Neural cell (in vitro differentiated cells): Measurements from ENCODE around the gene CLIP3. TPM values are rescaled to one million over a fixed set of nuclear protein-coding genes. Genes with fewer than 3 reads are reported as not detected.

Source experiments
- H2AFZ ChIP-seq: fragments of 200-600, 300-800 bp; sonication (generic), shearing (Covaris generic); 2 replicates; pipeline ENCODE4 v1.6.0; 2014; ENCODE audit warnings: low read depth, mild to moderate bottlenecking, antibody characterized with exemption, low read length, moderate library complexity
- H3F3A ChIP-seq: fragments of 200-600 bp; shearing (Covaris generic); 2 replicates; pipeline ENCODE4 v1.6.1; 2016; ENCODE audit warnings: mild to moderate bottlenecking, moderate library complexity, mixed read lengths, antibody characterized with exemption, low read length; ENCODE audit not compliant: insufficient read depth, poor library complexity, severe bottlenecking
- H3K27ac ChIP-seq: fragments of 200-600, 300-800 bp; sonication (generic), shearing (Covaris generic); 2 replicates; pipeline ENCODE4 v1.5.1; 2014; ENCODE audit warnings: mild to moderate bottlenecking, low read length, moderate library complexity
- H3K27me3 ChIP-seq: fragments of 300-800, 200-600 bp; sonication (generic), shearing (Covaris generic); 2 replicates; pipeline ENCODE4 v1.6.0; 2014; ENCODE audit warnings: mild to moderate bottlenecking, low read depth, low read length, moderate library complexity; ENCODE audit not compliant: insufficient read depth
- H3K36me3 ChIP-seq: fragments of 300-800, 200-600 bp; sonication (generic), shearing (Covaris generic); 2 replicates; pipeline ENCODE4 v1.5.1; 2014; ENCODE audit warnings: mild to moderate bottlenecking, antibody characterized with exemption, low read length, moderate library complexity; ENCODE audit not compliant: insufficient read depth
- H3K4me2 ChIP-seq: fragments of 300-800, 200-600 bp; sonication (generic), shearing (Covaris generic); 2 replicates; pipeline ENCODE4 v1.6.0; 2014; ENCODE audit warnings: mild to moderate bottlenecking, low read length
- H3K4me3 ChIP-seq: fragments of 300-800, 200-600 bp; sonication (generic), shearing (Covaris generic); 2 replicates; pipeline ENCODE4 v1.5.1; 2014; ENCODE audit warnings: mild to moderate bottlenecking, low read length, moderate library complexity
- H3K79me2 ChIP-seq: fragments of 200-600 bp; shearing (Covaris generic); replicated peaks from 2 replicates; pipeline ENCODE4 v1.6.0; 2014; ENCODE audit warnings: mild to moderate bottlenecking, low read length, moderate library complexity; ENCODE audit not compliant: insufficient read depth
- H3K9ac ChIP-seq: fragments of 300-800, 200-600 bp; sonication (generic), shearing (Covaris generic); 2 replicates; pipeline ENCODE4 v1.6.1; 2016; ENCODE audit warnings: mild to moderate bottlenecking, low read length, mixed read lengths
- H3K9me2 ChIP-seq: fragments of 200-600 bp; shearing (Covaris generic); 2 replicates; pipeline ENCODE4 v1.6.1; 2016; ENCODE audit warnings: mild to moderate bottlenecking, low read length, mixed read lengths; ENCODE audit not compliant: insufficient read depth
- H3K9me3 ChIP-seq: fragments of 200-600, 300-800 bp; sonication (generic), shearing (Covaris generic); 2 replicates; pipeline ENCODE4 v1.6.1; 2016; ENCODE audit warnings: mild to moderate bottlenecking, mixed run types, low read length, moderate library complexity, mixed read lengths
- H4K20me1 ChIP-seq: fragments of 200-600 bp; shearing (Covaris generic); 2 replicates; pipeline ENCODE4 v1.6.1; 2016; ENCODE audit warnings: mild to moderate bottlenecking, mixed run types; ENCODE audit not compliant: insufficient read depth
- CTCF ChIP-seq: fragments of 450-650 bp; IDR thresholded peaks from 2 replicates; pipeline ENCODE4 v1.5.1; 2014; ENCODE audit warnings: antibody characterized with exemption, mild to moderate bottlenecking, moderate library complexity; ENCODE audit not compliant: poor library complexity, severe bottlenecking
- EP300 ChIP-seq: fragments of 450-650 bp; conservative IDR thresholded peaks from 2 replicates; pipeline ENCODE4 v1.6.1; 2014; ENCODE audit warnings: antibody characterized with exemption, mild to moderate bottlenecking, moderate library complexity; ENCODE audit not compliant: poor library complexity, severe bottlenecking
- EZH2 ChIP-seq: fragments of 200-600, 300-800 bp; shearing (Covaris generic), sonication (generic); IDR thresholded peaks from 2 replicates; pipeline ENCODE4 v1.6.1; 2014; ENCODE audit warnings: antibody characterized with exemption, low read length, borderline replicate concordance, mild to moderate bottlenecking; ENCODE audit not compliant: insufficient read depth, poor library complexity, severe bottlenecking
- MXI1 ChIP-seq: fragments of 450-650 bp; conservative IDR thresholded peaks from 2 replicates; pipeline ENCODE4 v1.6.1; 2014; ENCODE audit warnings: antibody characterized with exemption, mild to moderate bottlenecking; ENCODE audit not compliant: poor library complexity, severe bottlenecking
- POLR2AphosphoS5 ChIP-seq: IDR thresholded peaks from 2 replicates; pipeline ENCODE4 v1.6.1; 2012
- RAD21 ChIP-seq: fragments of 450-650 bp; conservative IDR thresholded peaks from 2 replicates; pipeline ENCODE4 v1.6.1; 2014; ENCODE audit warnings: antibody characterized with exemption, mild to moderate bottlenecking, moderate library complexity
- REST ChIP-seq: IDR thresholded peaks from 2 replicates; pipeline ENCODE4 v1.6.1; 2012; ENCODE audit warnings: borderline replicate concordance
- SMC3 ChIP-seq: fragments of 450-650 bp; conservative IDR thresholded peaks from 2 replicates; pipeline ENCODE4 v1.6.1; 2014; ENCODE audit warnings: antibody characterized with exemption, mild to moderate bottlenecking, moderate library complexity; ENCODE audit not compliant: poor library complexity
- TAF1 ChIP-seq: IDR thresholded peaks from 2 replicates; pipeline ENCODE4 v1.6.1; 2012; ENCODE audit warnings: low read depth
- polyA plus RNA-seq: library from polyadenylated mRNA; depleted of rRNA; stranded (reverse); fragments of >200 nt; gene quantifications from 2 replicates; pipeline ENCODE4 v1.2.3, GENCODE V29; 2014

Gene CLIP3
- polyA plus RNA-seq, 1 donor from 2014 or later: 5.6 TPM

GRCh38 chr19:36006955-36007354 is 25.7 kb downstream of the CLIP3 start:
- no peaks in the 10 kb centered on the region for H3K36me3 ChIP-seq
- no peaks in the 10 kb centered on the region for H3K79me2 ChIP-seq
- no peaks in the 10 kb centered on the region for H4K20me1 ChIP-seq
- H2AFZ ChIP-seq: no peak overlapping the region
- H3K27ac ChIP-seq: no peak overlapping the region
- H3F3A ChIP-seq: no peaks in the 10 kb centered on the region
- H3K9me2 ChIP-seq: no peaks in the 10 kb centered on the region
- H3K27me3 ChIP-seq: peaks cover 7% of the 10 kb centered on the region
- TF ChIP-seq SMC3 (no peak), RAD21 (no peak)
- no peak overlapping the region for H3K9ac ChIP-seq
- H3K9me3 ChIP-seq: no peaks in the 10 kb centered on the region
- H3K4me2 ChIP-seq: no peak overlapping the region
- no peak overlapping the region for H3K4me3 ChIP-seq

- Histone ChIP-seq H3K4me3 (no peak overlapping the region), H3K9ac (no peak overlapping the region), H3K9me3 (no peaks in the 10 kb centered on the region), H3K79me2 (no peaks in the 10 kb centered on the region), H2AFZ (no peak overlapping the region), H4K20me1 (no peaks in the 10 kb centered on the region), H3K4me2 (no peak overlapping the region), H3K27ac (no peak overlapping the region), H3K9me2 (no peaks in the 10 kb centered on the region), H3K27me3 (no peaks in the 10 kb centered on the region), H3F3A (no peaks in the 10 kb centered on the region), H3K36me3 (no peaks in the 10 kb centered on the region)
- no peak for TF ChIP-seq EP300
- TF ChIP-seq SMC3: no peak
- no peak for TF ChIP-seq CTCF
- no peak for TF ChIP-seq MXI1
- TF ChIP-seq TAF1: no peak
- no peak for TF ChIP-seq POLR2AphosphoS5
- no peak for TF ChIP-seq REST
- TF ChIP-seq EZH2: no peak
- no peak for TF ChIP-seq RAD21
Observed at GRCh38 chr19:36003284-36003683, 29.4 kb downstream of the CLIP3 start.

- Histone ChIP-seq H3F3A (no peaks in the 10 kb centered on the region), H3K9me3 (no peaks in the 10 kb centered on the region), H3K36me3 (no peaks in the 10 kb centered on the region), H3K9ac (no peak overlapping the region), H3K9me2 (no peaks in the 10 kb centered on the region), H3K4me3 (no peak overlapping the region), H4K20me1 (no peaks in the 10 kb centered on the region), H3K4me2 (no peak overlapping the region), H3K27me3 (no peaks in the 10 kb centered on the region), H3K27ac (no peak overlapping the region), H3K79me2 (peaks cover 2% of the 10 kb centered on the region), H2AFZ (no peak overlapping the region)
- no peak for TF ChIP-seq REST
- TF ChIP-seq POLR2AphosphoS5: no peak
- TF ChIP-seq MXI1: no peak
- no peak for TF ChIP-seq TAF1
- no peak for TF ChIP-seq EP300
- no peak for TF ChIP-seq EZH2
Observed at GRCh38 chr19:36001605-36002004, 31.1 kb downstream of the CLIP3 start.
